EL (cell line): ENCODE results near the gene PNMA8A.
A peak's percentile ranks its signal among the peaks of the same experiment; 100 is the strongest.

Source experiments
- DNase-seq: peaks from one replicate; pipeline ENCODE4 v3.0.0-alpha.2; 2016

PNMA8A gene

GRCh38 chr19:46491975-46492682 is 20.8 kb upstream of the PNMA8A start:
- no peak for DNase-seq

- DNase-seq: no peak
These were observed 19.4 kb upstream of the PNMA8A start for GRCh38 chr19:46490774-46491173.

- peak; percentile 57 for DNase-seq
These were observed 18.3 kb upstream of the PNMA8A start for GRCh38 chr19:46489445-46490272.

GRCh38 chr19:46488551-46488950 is 17.2 kb upstream of the PNMA8A start:
- DNase-seq: no peak

GRCh38 chr19:46487802-46488445 is 16.6 kb upstream of the PNMA8A start:
- DNase-seq: peak; percentile 71

- no peak for DNase-seq
These were observed 15.9 kb upstream of the PNMA8A start for GRCh38 chr19:46487178-46487801.

- DNase-seq: no peak
These were observed 15.0 kb upstream of the PNMA8A start for GRCh38 chr19:46486358-46486757.

GRCh38 chr19:46484656-46485055 is 13.3 kb upstream of the PNMA8A start:
- DNase-seq: no peak

GRCh38 chr19:46482631-46483030 is 11.3 kb upstream of the PNMA8A start:
- peak; percentile 45 for DNase-seq

- DNase-seq: no peak
These were observed 10.6 kb upstream of the PNMA8A start for GRCh38 chr19:46481947-46482346.

GRCh38 chr19:46481223-46481848 is 10.0 kb upstream of the PNMA8A start:
- DNase-seq: no peak

- peak; percentile 18 for DNase-seq
These were observed 9.1 kb upstream of the PNMA8A start for GRCh38 chr19:46480415-46480814.

GRCh38 chr19:46478356-46478986 is 7.1 kb upstream of the PNMA8A start:
- DNase-seq: no peak

- no peak for DNase-seq
These were observed 4.6 kb upstream of the PNMA8A start for GRCh38 chr19:46475986-46476385.

GRCh38 chr19:46474211-46474610 is 2.8 kb upstream of the PNMA8A start:
- DNase-seq: no peak

- no peak for DNase-seq
These were observed 1.2 kb upstream of the PNMA8A start for GRCh38 chr19:46472592-46472991.

- no peak for DNase-seq
These were observed 614 bp upstream of the PNMA8A start for GRCh38 chr19:46471811-46472543.

- DNase-seq: no peak
These were observed 987 bp downstream of the PNMA8A start for GRCh38 chr19:46470376-46470775.

GRCh38 chr19:46469541-46470185 is 1.7 kb downstream of the PNMA8A start:
- DNase-seq: no peak

- peak; percentile 83 for DNase-seq
These were observed 4.7 kb downstream of the PNMA8A start for GRCh38 chr19:46466536-46467196.
